Left ventricle myocardium inferior (tissue), 1 donor: ENCODE measurements around the gene PARD6B. TPM values are rescaled to one million over a fixed set of nuclear protein-coding genes. Genes with fewer than 3 reads are reported as not detected.
A peak's percentile ranks its signal among the peaks of the same experiment; 100 is the strongest.

ENCODE experiments used
- DNase-seq: peaks from one replicate; pipeline ENCODE4 v3.0.0-alpha.2; 2020
- H3K27ac ChIP-seq: fragments of 200-600 bp; replicated peaks from 2 replicates; pipeline ENCODE4 v1.8.0; 2021
- H3K27me3 ChIP-seq: fragments of 200-600 bp; 2 replicates; pipeline ENCODE4 v1.8.0; 2021; ENCODE audit warnings: low read depth
- H3K36me3 ChIP-seq: fragments of 200-600 bp; 2 replicates; pipeline ENCODE4 v1.8.0; 2021
- H3K4me1 ChIP-seq: fragments of 200-600 bp; 2 replicates; pipeline ENCODE4 v1.8.0; 2021
- H3K4me3 ChIP-seq: fragments of 200-600 bp; 2 replicates; pipeline ENCODE4 v1.8.0; 2021; ENCODE audit warnings: mild to moderate bottlenecking, moderate library complexity
- H3K9me3 ChIP-seq: fragments of 200-600 bp; replicated peaks from 2 replicates; pipeline ENCODE4 v1.8.0; 2021
- CTCF ChIP-seq: fragments of 200-600 bp; IDR thresholded peaks from 2 replicates; pipeline ENCODE4 v1.8.0; 2021; ENCODE audit warnings: antibody characterized with exemption, mild to moderate bottlenecking, borderline replicate concordance
- intact Hi-C: fragments of 100-400 bp; cut with micrococcal nuclease; formaldehyde crosslinking; loops from one replicate; pipeline ENCODE4 v1.11.0; 2022
- long read RNA-seq: library from polyadenylated mRNA; unstranded; transcript quantifications from one replicate; pipeline ENCODE4 v2.0.0, GENCODE V29; 2021
- total RNA-seq: library from RNA; stranded (reverse); fragmentation: NEBNext Ultra II Directional; extraction: Animal tissue kit (Norgen Biotek cat#: 25700); gene quantifications from one replicate; pipeline ENCODE4 v1.2.1, GENCODE V29; 2021
- donor health status: DM: no; HTN: yes; CAD: no; lungs with severe emphysema.

Gene PARD6B
- 3.4 TPM for total RNA-seq
- long read RNA-seq, partial matches to known transcripts, result 0 of 2 reads
- long read RNA-seq, other reads (novel, unspliced or antisense), result 1 of 2 reads

- no peak for TF ChIP-seq CTCF
- intact Hi-C loops, result no loop called here
Measured at GRCh38 chr20:50731055-50731929, at the start of gene PARD6B. PARD6B (plus strand) TSS chr20:50731580; CDS start chr20:50731787, 207 bp downstream.

GRCh38 chr20:50682065-50682464, 49.3 kb upstream of the PARD6B start:
- no peaks in the 10 kb centered on the region for H3K27me3 ChIP-seq
- no peak overlapping the region for H3K27ac ChIP-seq
- H3K4me1 ChIP-seq, result peaks cover 16% of the 10 kb centered on the region
- H3K4me3 ChIP-seq, result no peak overlapping the region
- no peaks in the 10 kb centered on the region for H3K9me3 ChIP-seq
- intact Hi-C loops, result no loop called here
- no peak for DNase-seq
- TF ChIP-seq CTCF, result no peak
- no peaks in the 10 kb centered on the region for H3K36me3 ChIP-seq

More at GRCh38 chr20:50731055-50731929, at the start of gene PARD6B:
- Histone ChIP-seq H3K4me3 (peak within 1 kb of the TSS; percentile 92), H3K9me3 (no peaks in the 10 kb centered on the region), H3K36me3 (no peaks in the 10 kb centered on the region), H3K27ac (peak within 1 kb of the TSS; percentile 90), H3K4me1 (peaks cover 39% of the 10 kb centered on the region), H3K27me3 (peaks cover 13% of the 10 kb centered on the region)
- DNase-seq, result peak; percentile 96

DNA sequence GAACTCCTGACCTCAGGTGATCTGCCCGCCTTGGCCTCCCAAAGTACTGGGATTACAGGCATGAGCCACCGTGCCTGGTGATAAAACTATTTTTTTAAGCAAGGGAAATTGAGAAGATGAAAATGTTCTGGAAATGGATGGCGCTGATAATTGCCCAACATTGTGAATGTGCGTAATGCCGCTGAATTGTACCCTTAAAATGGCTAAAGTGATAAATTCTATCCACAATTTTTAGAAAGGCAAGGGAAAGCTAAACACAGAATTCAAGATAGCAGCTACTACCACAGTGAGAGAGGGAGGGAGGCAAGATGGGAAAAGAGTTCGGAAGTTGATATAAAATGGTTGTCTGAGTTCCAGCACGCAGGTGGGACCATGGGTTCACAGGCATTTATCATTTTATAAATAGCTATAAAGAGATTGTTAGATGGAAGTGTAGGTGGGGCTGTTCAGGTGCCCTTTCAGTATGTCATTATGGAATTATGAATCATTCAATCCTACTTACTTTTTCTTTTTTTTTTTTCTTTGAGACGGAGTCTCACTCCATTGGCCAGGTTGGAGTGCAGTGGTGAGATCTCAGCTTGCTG, 48.3 kb upstream of the PARD6B start:
- intact Hi-C loops, result no loop called here
- Histone ChIP-seq H3K4me1 (peaks cover 16% of the 10 kb centered on the region), H3K36me3 (no peaks in the 10 kb centered on the region), H3K27me3 (no peaks in the 10 kb centered on the region), H3K4me3 (no peak overlapping the region), H3K27ac (no peak overlapping the region), H3K9me3 (no peaks in the 10 kb centered on the region)
- DNase-seq, result no peak
- no peak for TF ChIP-seq CTCF

- intact Hi-C loops, result no loop called here
- DNase-seq, result no peak
Measured at GRCh38 chr20:50683570-50683969, 47.8 kb upstream of the PARD6B start.

DNA sequence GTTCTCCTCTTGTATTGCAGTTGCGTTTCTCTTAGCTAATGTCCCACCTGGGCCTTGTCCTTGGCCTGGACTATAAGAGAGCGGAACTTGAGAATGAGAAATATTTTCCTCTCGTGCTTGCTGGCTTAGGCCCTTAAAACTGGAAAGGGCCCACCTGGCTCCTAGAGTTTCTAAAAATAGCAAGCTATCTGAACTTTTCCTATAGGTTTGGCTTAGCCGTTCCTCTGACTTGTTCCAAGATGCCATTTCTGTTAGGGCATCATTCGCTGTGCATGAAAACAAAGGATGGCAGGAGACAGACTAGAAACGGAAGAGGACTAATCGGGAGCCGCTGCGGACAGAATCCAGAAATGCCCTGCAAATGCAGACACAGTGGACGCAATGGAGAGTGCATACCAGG, 44.6 kb upstream of the PARD6B start:
- DNase-seq, result no peak
- peak overlapping the region; percentile 31 for H3K27ac ChIP-seq
- peaks cover 14% of the 10 kb centered on the region for H3K27me3 ChIP-seq
- no peak for TF ChIP-seq CTCF
- no peaks in the 10 kb centered on the region for H3K36me3 ChIP-seq
- H3K4me3 ChIP-seq, result no peak overlapping the region
- H3K9me3 ChIP-seq, result no peaks in the 10 kb centered on the region
- peaks cover 33% of the 10 kb centered on the region for H3K4me1 ChIP-seq
- intact Hi-C loops, result no loop called here

More at GRCh38 chr20:50683570-50683969, 47.8 kb upstream of the PARD6B start:
- H3K27ac ChIP-seq, result no peak overlapping the region
- no peaks in the 10 kb centered on the region for H3K9me3 ChIP-seq
- H3K4me3 ChIP-seq, result no peak overlapping the region
- no peaks in the 10 kb centered on the region for H3K27me3 ChIP-seq
- no peak for TF ChIP-seq CTCF
- no peaks in the 10 kb centered on the region for H3K36me3 ChIP-seq
- peaks cover 11% of the 10 kb centered on the region for H3K4me1 ChIP-seq
